SH-SY5Y (cell line): ENCODE results near the gene PSMC2.

Experiments
- GATA2 ChIP-seq: IDR thresholded peaks from 2 replicates; pipeline ENCODE4 v1.6.1; 2011; ENCODE audit warnings: mild to moderate bottlenecking, low read depth, low read length
- GATA3 ChIP-seq: IDR thresholded peaks from 2 replicates; pipeline ENCODE4 v1.6.1; 2011; ENCODE audit warnings: low read depth, mild to moderate bottlenecking, low read length, moderate library complexity

GRCh38 chr7:103394566-103394965 lies 47.1 kb downstream of the PSMC2 start:
- TF ChIP-seq GATA2 (no peak), GATA3 (no peak)
